ENCODE measurements around the gene MAFF.
"Not testable (repeated sequence)": the region's sequence is repeated elsewhere in the genome, so short reads cannot be mapped to it uniquely, and the experiment has no call there.

The MAFF gene

GRCh38 chr22:38177926-38178604 is 23.7 kb upstream of the MAFF start:
- peak; percentile 85 for DNase-seq

GRCh38 chr22:38178605-38178937 is 23.2 kb upstream of the MAFF start:
- DNase-seq, result not testable (repeated sequence)

- peak; percentile 47 for DNase-seq
Measured at GRCh38 chr22:38180841-38181452, 20.8 kb upstream of the MAFF start.

- DNase-seq, result peak; percentile 97
Measured at GRCh38 chr22:38181453-38182200, 20.2 kb upstream of the MAFF start, which contains the start of gene PLA2G6. TSS of gene PLA2G6 (minus strand) at chr22:38181830. CDS start at chr22:38169426, 12,404 bp downstream.

- DNase-seq, result no peak
Measured at GRCh38 chr22:38184788-38185187, 17.0 kb upstream of the MAFF start.

- DNase-seq, result peak; percentile 40
Measured at GRCh38 chr22:38186429-38186828, 15.4 kb upstream of the MAFF start.

- peak; percentile 92 for DNase-seq
Measured at GRCh38 chr22:38187413-38188212, 14.2 kb upstream of the MAFF start.

GRCh38 chr22:38189104-38189503 is 12.7 kb upstream of the MAFF start:
- no peak for DNase-seq

GRCh38 chr22:38190581-38190980 is 11.2 kb upstream of the MAFF start:
- no peak for DNase-seq

- no peak for DNase-seq
Measured at GRCh38 chr22:38191055-38191454, 10.7 kb upstream of the MAFF start.

- DNase-seq, result no peak
Measured at GRCh38 chr22:38191731-38192474, 9.9 kb upstream of the MAFF start.

GRCh38 chr22:38192475-38192863 is 9.3 kb upstream of the MAFF start:
- DNase-seq, result no peak

GRCh38 chr22:38193580-38193979 is 8.2 kb upstream of the MAFF start:
- no peak for DNase-seq

- DNase-seq, result peak; percentile 56
Measured at GRCh38 chr22:38196791-38197419, 4.9 kb upstream of the MAFF start.

- no peak for DNase-seq
Measured at GRCh38 chr22:38199826-38200559, 1.8 kb upstream of the MAFF start.

GRCh38 chr22:38201371-38201710 is 453 bp upstream of the MAFF start:
- no peak for DNase-seq

GRCh38 chr22:38202437-38203089 is 769 bp downstream of the MAFF start:
- DNase-seq, result peak; percentile 73

GRCh38 chr22:38203090-38203810 is 1.5 kb downstream of the MAFF start:
- DNase-seq, result peak; percentile 44

GRCh38 chr22:38203855-38204514 is 2.2 kb downstream of the MAFF start:
- no peak for DNase-seq

GRCh38 chr22:38204784-38205183 is 3.0 kb downstream of the MAFF start:
- no peak for DNase-seq
